GM18499 (cell line): ENCODE data around the gene DEF6.

Source experiments
- ATAC-seq: cut with Tn5 transposase; IDR thresholded peaks from one replicate; pipeline ENCODE4 v1.9.1; 2021; ENCODE audit warnings: moderate number of reproducible peaks; ENCODE audit not compliant: insufficient read depth, unreplicated experiment

DEF6 gene

DNA sequence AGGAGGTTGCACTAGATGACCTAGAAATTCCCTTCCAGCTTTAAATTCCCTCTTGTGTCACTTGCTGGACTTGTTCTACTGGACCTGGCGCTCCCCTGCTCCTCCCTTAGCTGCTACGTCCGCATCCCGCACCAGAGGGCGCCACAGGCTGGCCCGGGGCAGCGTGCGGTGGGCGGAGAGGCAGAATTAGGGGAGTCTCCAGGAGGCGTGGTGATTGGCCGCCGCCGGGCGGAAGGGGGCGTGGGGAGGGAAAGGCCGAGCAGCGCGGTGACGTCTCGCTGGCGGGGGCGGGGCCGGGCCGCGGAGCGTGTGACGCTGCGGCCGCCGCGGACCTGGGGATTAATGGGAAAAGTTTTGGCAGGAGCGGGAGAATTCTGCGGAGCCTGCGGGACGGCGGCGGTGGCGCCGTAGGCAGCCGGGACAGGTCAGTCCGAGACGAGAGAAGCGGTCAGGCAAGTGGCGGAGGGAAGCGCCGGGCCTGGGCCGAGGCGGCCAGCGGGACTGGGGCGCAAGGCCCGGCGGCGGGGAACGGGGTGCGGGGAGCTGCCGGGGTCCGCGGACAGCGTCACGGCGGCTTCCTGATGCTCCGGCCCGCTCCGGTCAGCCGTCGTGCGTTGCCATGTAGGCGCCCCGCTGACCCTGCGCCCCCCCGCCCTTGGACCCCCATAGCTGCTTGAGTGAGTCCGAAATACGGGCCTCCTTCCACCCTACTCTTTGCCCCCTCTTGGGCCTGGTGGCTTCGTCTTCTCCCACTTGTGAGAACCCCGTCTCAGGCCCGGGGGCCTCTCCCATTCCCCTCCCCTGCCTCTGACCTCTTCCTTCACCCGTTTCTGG, 44.9 kb downstream of the DEF6 start, which contains the start of gene PPARD:
TSS of gene PPARD (plus strand) at position 301 of the 834 bp plus-strand sequence. CDS start 68,530 bp downstream, outside the sequence.
- peak; percentile 86 for ATAC-seq

DNA sequence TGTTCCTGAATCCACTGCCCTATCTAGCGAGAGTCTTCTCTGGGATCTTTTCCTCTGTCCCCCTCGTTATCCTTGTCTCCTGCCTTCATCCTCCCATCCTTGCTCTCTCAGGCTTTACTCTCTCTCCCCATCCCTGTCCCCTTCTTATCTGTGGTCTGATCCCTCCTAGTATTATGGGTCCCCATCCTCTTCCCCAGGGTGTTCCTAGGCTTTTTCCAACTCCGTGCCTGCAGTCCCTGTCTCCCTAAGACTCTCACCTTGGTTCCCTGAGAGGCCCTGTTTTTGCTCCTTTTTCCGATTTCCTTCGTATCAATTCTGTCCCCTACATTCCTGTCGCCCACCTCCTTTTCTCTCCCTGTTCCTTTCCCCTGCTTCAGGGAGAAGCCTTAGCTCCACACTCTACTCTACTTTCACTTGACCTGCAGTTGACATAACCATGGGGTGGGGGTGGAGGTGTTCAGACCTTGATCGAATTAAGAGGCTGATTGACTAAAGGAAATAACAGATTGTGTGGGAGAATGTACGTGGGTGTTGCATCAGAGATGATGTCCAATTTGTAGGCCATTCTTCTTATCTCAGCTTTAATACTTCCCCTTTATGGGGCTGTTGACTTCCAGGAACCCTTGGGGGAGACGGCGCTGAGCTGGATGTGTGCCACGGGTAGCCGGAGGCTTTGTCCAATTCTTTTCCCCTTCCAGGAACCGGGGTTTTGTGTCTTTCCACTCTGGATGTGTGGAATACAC, 45.6 kb downstream of the DEF6 start:
- ATAC-seq = no peak

DNA sequence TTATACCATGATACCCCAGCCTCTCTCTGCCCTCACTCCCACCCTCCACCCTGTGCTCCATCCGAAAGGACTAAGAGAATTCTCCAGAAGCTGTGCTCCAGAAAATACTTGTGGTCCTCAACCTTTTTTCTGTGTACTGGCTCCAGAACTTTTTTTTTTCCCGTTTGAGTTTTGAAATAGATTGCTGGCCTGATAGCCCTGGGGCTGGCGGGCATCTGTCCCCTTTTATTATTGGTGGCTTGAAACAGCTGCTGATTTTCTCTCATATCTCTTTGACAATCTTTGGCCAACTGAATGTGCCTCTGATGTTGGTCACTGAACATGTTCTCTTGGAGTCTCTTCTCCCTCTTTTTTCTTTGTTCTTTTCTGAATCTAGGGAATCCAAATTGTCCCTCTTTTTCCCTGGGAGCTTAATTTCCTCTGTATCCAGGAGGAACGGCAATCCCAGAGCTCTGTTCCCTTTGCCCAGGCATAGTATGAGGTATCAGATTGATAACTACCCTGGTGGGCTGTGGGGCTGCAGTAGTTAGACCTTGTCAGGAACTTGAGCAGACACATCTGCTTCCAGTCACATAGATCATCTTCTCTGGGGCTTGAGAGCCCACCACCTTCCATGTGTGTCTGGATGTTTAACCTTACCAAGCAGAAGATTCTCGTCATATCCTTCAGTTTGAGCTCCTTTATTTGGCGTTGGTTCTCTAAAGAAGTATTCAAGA, 46.4 kb downstream of the DEF6 start:
- ATAC-seq = no peak

DNA sequence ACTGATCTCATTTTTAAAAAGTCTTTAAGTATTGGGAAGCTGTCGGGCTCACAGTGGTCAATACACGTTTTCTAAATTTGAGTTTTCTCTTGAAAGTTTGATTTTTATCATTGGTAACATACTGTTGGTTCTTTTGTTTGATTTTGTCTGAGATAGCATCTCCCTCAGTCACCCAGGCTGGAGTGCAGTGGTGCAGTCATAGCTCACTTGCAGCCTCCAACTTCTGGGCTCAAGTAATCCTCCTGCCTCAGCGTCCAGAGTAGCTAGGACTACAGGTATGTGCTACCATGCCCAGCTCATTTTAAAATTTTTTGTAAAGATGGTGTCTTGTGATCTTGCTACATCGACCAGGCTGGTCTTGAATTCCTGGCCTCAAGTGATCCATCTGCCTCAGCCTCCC, 53.8 kb downstream of the DEF6 start:
- ATAC-seq = no peak

DNA sequence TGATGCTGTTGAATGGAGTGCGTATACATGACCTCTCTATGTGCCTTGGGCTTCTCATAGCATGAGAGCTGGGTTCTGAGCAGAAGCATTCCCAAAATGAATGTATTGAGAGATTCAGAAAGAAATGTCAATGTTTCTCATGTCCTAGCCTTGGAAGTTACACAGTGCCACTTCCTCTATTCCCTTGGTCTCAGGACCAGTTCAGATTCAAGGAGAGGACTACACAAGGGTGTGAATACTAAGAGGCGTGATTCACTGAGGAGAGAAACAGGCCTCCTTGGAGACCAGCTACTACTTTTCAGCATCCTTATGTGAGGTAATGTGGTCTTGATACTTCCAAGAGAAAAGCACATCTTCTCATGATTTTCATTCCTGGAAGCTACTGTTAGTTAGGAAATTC, 55.1 kb downstream of the DEF6 start:
- no peak for ATAC-seq

DNA sequence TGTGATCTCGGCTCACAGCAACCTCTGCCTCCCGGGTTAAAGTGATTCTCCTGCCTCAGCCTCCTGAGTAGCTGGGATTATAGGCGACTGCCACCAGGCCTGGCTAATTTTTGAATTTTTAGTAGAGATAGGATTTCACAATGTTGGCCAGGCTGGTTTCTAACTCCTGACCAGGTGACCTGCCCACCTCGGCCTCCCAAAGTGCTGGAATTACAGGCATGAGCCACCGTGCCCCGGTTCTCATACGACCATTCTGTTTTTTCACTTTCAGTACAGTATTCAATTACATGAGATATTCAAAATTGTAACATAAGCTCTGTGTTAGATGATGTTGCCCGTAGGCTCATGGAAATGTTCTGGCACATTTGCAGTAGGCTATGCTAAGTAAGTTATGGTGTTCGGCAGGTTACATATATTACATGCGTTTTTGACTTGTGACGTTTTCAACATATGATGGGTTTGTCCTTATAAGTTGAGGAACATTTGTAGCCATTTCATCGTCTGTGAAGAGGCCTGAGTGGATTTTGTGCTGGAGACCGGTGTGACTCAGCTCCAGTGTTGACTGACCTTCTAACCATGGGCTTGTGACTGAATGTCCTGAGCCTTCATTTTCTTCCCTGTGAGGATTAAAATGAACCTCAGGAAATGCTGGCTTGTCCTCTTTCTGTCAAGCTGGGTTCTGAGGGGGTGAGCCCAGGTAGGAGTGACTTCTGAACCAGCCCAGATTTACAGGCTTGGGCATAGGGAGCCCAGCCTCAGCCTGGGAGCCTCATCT, 56.9 kb downstream of the DEF6 start:
- no peak for ATAC-seq

DNA sequence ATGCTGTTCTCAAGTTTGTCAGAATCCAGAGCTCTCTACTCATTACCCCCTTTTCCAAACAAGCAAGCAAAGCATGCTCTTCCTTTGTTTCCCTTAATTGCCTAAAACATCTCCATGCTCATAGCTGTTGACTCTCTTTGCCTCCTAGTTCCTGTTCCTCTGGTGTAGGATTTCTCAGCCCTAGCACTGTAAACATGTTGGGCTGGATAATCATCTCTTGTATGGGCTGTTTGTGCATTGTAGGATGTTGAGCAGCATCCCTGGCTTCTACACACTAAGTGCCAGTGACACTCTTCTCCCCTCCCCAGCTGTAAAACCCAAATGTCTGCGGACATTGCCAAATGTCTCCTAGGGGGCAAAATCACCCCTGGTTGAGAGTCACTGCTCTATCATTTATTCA, 58.8 kb downstream of the DEF6 start:
- no peak for ATAC-seq

DNA sequence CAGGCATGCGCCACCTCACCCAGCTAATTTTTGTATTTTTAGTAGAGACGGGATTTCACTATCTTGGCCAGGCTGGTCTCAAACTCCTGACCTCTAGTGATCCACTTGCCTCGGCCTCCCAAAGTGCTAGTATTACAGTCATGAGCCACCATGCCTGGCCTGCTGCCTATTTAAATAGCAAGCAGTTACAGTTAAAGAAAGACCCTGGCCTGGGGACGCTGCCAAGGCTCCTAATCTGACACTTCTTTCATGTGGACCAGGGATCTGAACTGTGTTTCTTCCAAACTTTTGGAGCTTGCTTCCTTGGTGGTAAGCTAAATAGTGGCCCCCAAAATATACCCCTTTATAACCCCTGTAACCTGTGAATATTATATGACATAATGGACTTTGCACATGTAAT, 60.1 kb downstream of the DEF6 start:
- no peak for ATAC-seq

DNA sequence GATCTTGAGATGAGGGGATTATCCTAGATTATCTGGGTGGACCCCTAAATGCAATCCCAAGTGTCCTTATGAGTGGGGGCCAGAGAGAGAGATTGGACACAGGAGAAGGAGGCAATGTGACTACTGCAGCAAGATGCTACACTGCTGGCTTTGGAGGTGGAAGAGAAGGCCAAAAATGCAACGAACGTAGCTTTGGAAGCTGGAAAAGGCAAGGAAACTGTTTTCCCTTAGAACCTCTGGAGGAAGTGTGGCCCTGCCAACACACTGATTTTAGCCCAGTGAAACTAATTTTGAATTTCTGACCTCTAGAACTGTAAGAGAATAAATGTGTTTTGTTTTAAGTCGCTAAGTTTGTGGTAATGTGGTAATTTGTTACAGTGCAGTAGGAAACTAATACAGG, 60.5 kb downstream of the DEF6 start:
- no peak for ATAC-seq

DNA sequence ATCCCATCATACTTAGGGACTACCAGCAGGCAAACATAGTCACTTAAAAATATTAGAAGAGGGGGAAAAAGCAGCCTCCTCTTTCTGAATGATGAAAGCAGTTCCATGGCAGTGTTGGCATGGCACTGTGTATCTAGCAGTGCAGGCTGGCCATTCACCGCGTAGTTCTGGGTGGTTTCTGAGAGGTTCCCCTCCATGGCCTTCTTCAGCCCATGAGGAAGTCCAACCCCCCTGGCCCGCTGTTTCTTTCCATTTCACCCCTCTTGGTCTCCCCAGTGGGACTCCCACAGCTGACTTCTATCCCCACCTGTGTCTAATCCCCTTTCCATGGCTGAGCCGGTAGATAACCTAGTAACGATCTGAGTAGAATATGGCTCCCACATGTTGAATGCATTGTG, 61.7 kb downstream of the DEF6 start:
- no peak for ATAC-seq

DNA sequence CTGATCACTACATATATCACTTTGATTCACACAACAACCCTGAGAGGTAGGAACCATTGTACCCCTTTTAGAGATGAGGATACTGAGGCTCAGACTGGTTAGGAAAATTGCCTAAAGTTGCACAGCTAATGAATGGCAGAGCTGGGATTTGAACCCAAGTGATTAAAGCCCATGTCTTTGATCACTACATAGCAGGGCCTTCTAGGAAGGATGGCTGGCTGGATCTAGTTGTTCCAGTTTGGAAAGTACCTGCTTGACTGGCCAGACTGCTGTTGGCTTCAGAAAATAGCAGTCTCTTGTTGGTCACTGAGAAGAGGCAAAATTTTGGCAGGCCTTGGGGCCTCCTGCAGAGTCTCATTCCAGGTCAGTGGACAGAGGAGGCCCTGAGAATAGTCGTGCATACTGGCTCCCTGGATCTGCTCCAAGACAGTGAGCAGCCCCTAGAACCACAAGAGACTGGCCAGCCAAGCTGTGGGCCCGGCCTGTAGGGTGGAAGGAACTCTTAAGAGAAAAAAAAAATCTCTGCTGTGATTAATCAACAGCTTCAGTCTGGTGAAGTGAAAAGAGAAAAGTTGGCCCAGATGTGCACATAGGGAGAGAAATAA, 62.2 kb downstream of the DEF6 start:
- ATAC-seq = no peak

DNA sequence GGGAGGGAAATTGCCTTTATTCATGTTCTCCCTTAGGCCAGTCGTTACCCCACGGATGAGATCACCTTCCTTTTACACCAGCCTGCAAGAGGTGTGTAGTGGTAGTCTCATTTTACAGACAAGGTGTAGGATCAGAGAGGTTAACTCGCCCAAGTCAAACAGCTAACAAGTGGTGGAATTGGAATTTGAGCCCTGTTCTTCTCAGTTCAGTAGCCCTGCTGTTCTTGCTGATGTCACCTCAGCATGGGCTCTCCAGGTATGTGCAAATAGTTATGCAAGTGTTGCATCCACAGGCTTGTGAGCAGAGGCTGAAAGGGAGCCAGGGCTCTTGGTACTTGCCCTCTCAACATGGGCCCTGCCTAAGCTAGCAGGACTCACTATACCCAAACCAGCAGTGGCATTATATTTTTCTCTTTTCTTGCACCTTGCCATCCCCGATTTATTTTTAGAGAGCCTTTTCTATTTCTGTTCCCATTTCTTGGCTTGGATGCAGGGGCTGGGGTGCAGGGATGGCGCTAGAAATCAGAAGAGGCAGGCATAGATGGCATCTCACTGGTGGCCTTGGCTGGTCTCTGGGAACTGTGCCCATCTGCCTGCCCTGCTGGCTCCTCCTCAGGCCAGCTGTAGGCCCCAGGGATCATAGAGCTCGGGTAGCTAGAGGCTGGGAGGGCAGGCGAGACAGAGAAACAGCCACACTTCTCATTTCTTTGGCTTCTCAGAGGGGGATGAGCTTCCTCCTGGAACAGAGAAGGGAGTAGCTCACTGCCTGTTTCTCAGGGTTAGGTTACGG, 62.9 kb downstream of the DEF6 start:
- no peak for ATAC-seq

DNA sequence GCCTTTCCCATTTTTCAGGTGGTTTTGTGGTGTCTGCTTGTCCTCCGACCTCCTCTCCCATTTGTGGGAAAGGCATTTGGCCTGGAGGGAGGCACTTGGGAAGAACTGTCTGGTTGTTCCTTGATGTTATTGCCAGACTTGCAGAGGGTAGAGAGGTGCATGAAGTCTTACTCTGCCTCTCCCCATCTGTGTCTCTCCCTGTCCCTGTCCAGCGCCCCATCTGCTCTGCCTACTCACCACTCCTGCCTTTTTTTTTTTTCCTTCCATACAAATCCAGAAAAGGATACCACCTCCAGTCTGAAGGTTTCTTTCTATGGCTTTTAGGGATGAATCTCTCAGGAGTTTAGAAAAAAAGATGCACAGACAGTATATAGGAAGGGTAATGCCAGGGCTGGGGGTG, 64.6 kb downstream of the DEF6 start:
- ATAC-seq = no peak

DNA sequence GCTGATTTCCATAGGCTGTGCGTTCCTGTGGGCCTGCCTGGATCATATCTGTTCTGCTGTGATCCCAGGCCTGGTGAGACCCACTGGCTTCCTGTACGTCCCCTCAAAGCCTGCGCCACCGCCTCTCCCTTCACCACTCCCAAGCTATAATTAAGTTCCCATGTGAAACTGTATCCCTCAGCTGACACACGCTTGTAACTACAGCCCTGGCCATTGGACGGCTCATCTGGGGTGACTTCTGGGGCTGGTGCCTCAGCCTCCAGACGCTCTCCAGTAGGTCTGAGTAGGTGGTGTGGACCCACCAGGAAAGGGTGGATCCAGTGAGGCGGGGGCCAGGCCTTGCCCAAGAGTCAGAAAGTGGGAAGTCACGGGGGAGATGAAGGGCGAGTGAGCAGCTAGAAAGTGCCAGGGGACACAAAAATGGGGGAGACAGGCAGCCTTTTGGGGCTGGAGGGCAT, 65.7 kb downstream of the DEF6 start:
- ATAC-seq = no peak

DNA sequence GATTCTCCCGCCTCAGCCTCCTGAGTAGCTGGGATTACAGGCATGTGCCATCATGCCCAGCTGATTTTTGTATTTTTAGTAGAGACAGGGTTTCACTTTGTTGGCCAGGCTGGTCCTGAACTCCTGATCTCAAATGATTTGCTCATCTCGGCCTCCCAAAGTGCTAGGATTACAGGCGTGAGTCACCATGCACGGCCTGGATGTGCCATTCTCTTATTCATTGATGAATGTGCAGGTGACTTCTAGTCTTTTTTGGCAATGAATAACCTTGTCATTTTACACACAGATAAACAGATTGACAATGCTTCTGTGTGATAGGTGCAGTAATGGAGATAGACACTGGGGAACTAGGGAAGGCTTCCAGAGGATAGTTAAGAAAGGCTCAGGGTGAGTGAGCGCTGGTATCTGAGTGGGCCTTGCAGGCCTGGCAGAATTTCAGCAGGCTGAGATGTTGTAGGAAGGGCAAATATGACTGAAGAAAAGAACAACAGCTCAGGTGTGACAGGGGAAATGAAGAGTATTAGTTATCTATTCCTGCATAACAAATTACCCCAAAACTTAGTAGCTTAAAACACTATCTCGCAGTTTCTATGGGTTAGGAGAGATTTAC, 68.1 kb downstream of the DEF6 start:
- ATAC-seq = no peak

DNA sequence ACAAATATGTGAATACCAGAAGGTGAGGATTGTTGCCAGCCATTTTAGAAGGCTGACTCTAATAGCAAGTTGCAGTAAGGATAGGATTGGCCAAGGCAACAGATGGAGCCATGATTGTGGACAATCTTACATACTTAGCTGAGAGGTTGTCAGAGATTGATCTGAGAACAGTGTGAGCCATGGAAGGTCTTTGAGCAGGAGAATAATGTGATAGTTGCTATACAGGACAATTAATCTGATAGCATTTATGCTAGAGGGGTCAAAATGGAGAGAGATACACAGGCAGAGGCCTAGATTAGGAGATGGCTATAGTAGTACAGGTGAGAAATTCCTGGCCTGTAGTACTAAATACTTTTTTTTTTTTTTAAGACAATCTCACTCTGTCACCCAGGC, 68.6 kb downstream of the DEF6 start:
- no peak for ATAC-seq

DNA sequence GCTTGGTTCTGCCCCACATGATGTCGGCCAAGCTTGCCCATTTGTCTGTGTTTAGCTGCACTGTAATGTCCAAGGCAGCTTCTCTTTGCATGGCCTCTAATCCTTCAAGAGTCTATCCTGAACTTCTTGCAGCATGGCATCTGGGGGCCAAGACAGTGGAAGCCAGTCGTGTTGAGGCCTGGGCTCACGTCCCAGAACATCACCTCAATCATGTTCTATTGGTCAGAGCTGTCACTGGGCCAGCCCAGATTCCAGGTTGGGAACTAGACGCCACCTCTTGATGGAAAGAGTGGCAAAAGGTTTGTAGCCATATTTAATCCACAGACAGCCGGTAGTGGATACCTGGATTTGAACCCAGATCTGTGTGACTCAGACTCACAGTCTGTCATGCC, 70.0 kb downstream of the DEF6 start:
- ATAC-seq = no peak

DNA sequence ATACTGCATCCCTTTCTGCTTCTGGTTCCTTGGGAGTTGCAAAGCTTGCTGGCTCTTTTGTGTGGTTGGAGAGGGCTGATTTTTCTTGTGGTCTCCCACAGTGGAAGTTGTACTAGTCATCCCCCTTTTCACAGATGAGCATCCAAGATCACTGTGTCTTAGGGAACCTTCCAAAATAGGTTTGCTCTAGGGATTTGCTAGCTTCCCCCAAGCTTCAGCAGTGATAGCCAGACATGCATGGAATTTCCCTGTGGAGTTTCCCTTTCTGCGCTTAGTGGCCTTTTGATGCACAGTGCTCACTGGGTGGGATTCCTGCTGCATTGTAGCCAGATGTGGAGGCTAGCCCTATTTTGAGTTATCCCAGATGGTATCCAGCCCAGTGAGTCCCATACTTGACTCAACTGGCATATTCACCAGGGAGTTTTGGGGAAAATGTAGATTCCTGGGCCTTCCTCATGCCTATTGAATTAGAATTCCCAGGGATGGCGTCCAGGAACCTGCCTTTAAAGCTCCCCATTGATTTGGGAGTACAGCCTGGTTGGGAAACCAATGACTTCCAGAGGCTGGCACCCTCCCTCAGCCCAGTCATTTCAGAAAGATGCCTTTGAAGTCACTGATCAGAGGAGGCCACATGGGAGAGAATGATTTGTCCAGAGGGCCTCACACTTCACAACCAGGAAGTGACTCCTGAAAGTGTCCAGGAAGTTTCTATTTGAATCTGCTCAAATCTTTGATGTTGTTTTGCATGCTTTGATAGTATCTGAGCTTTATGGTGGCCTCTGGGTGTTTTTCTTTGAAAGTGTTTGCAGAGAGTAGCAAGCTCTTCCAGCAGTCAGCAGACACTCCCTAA, 70.6 kb downstream of the DEF6 start:
- no peak for ATAC-seq
